Stomach (tissue), 4 donors: Measurements from ENCODE around the gene GKN1.

Experiments
- CTCF ChIP-seq, 7 experiments: fragments of 450-650 bp in 4 of 7; fragments of 200-600 bp in 3 of 7; sonication (generic) in 3 of 7; IDR thresholded peaks; one replicate each; pipeline ENCODE4 v1.5.1; 2016 to 2019; ENCODE audit warnings: antibody characterized with exemption in 7 of 7, control low read depth in 2 of 7, mild to moderate bottlenecking in 1 of 7
- EP300 ChIP-seq: sonication (generic); formaldehyde crosslinking; IDR thresholded peaks from one replicate; pipeline ENCODE4 v1.6.1; 2017; ENCODE audit warnings: antibody characterized with exemption
- POLR2A ChIP-seq, 4 donors: fragments of 450-650 bp; IDR thresholded peaks; one replicate each; pipeline ENCODE4 v1.6.1; 2016; ENCODE audit warnings: antibody characterized with exemption in 4 of 4, control low read depth in 2 of 4, mild to moderate bottlenecking in 1 of 4, moderate library complexity in 1 of 4
- POLR2AphosphoS5 ChIP-seq, 3 donors: sonication (generic); formaldehyde crosslinking; IDR thresholded peaks; one replicate each; pipeline ENCODE4 v1.6.1; 2016; ENCODE audit warnings: antibody characterized with exemption in 3 of 3

GRCh38 chr2:68964282-68964681, 10.2 kb upstream of the GKN1 start:
- no peak for TF ChIP-seq CTCF (IDR thresholded peaks at IDR 0.05)
- no peak for TF ChIP-seq POLR2A (IDR thresholded peaks at IDR 0.05)
- no peak for TF ChIP-seq EP300
- no peak for TF ChIP-seq POLR2AphosphoS5 (IDR thresholded peaks at IDR 0.05)
